Kidney (tissue), 14 donors: ENCODE data around the gene DYNC1H1. TPM values are rescaled to one million over a fixed set of nuclear protein-coding genes. Genes with fewer than 3 reads are reported as not detected.

Experiments
- DNase-seq, 5 donors: peaks; one replicate each; pipeline ENCODE4 v3.0.0-alpha.2; 2013 to 2020
- FAIRE-seq: peaks from 2 replicates; lab custom pipeline; 2012; peaks lifted over from hg19 to GRCh38; lab: Jason Lieb, UNC
- H3K27ac ChIP-seq, 2 donors: one replicate each; pipeline ENCODE4 v1.7.0; 2013; ENCODE audit warnings: low read depth in 2 of 2, low read length in 2 of 2, inconsistent platforms in 1 of 2
- H3K27me3 ChIP-seq: one replicate; pipeline ENCODE4 v1.7.1; 2013; ENCODE audit warnings: low read length, inconsistent platforms; ENCODE audit not compliant: control insufficient read depth, insufficient read depth
- H3K36me3 ChIP-seq, 3 donors: one replicate each; pipeline versions ENCODE4 v1.7.0 to v1.7.1; 2013; ENCODE audit warnings: low read length in 3 of 3, control low read depth in 1 of 3, inconsistent platforms in 1 of 3; ENCODE audit not compliant: insufficient read depth in 3 of 3, control insufficient read depth in 2 of 3
- H3K4me1 ChIP-seq, 3 donors: one replicate each; pipeline versions ENCODE4 v1.7.0 to v1.7.1; 2013; ENCODE audit warnings: low read length in 3 of 3, inconsistent platforms in 1 of 3, low read depth in 1 of 3; ENCODE audit not compliant: control insufficient read depth in 2 of 3, insufficient read depth in 2 of 3
- H3K4me3 ChIP-seq, 3 donors: one replicate each; pipeline versions ENCODE4 v1.7.0 to v1.8.1; 2013; ENCODE audit warnings: low read length in 3 of 3, control low read depth in 1 of 3, inconsistent platforms in 1 of 3
- H3K9ac ChIP-seq, 3 donors: one replicate each; pipeline versions ENCODE4 v1.7.0 to v1.7.1; 2013; ENCODE audit warnings: low read length in 3 of 3, control low read depth in 1 of 3, inconsistent platforms in 1 of 3
- H3K9me3 ChIP-seq, 3 donors: one replicate each; pipeline versions ENCODE4 v1.7.0 to v1.7.1; 2013; ENCODE audit warnings: low read length in 3 of 3, control low read depth in 1 of 3, inconsistent platforms in 1 of 3; ENCODE audit not compliant: control insufficient read depth in 2 of 3, insufficient read depth in 1 of 3
- CTCF ChIP-seq: IDR thresholded peaks from 3 replicates; pipeline ENCODE4 v1.5.1; 2012; ENCODE audit warnings: mild to moderate bottlenecking, moderate library complexity, borderline replicate concordance; ENCODE audit not compliant: insufficient read depth; ENCODE audit errors: extremely low read depth
- intact Hi-C: fragments of 100-400 bp; cut with DNase I; formaldehyde crosslinking; loops from one replicate; pipeline ENCODE4 v1.11.1; 2022
- polyA plus RNA-seq: library from polyadenylated mRNA; stranded (reverse); fragments of 350-450 nt; fragmentation: Illumina TruSeq; extraction: RNeasy Lipid Tissue Mini Kit (QIAGEN cat#74804); gene quantifications from one replicate; pipeline ENCODE4 v1.2.3, GENCODE V29; 2014; ENCODE audit warnings: low read depth, low replicate concordance; ENCODE audit not compliant: insufficient read depth
- total RNA-seq: library from RNA; stranded (reverse); fragmentation: NEBNext Ultra II Directional; extraction: Animal tissue kit (Norgen Biotek cat#: 25700); gene quantifications from one replicate; pipeline ENCODE4 v1.2.1, GENCODE V29; 2021
- donor health status: control.
- donor health status: control.
- donor health status: control.
- donor health status: control.
- donor health status: control.
- donor health status: DM: yes; HTN: yes; CAD: no.
- donor health status: Normal renal cell carcinoma (clear cell type).

Gene DYNC1H1
- total and polyA plus RNA-seq, 2 donors from 2014 or later, result 132 to 390 TPM

- Histone ChIP-seq H3K4me3 (no peak overlapping the region), H3K27me3 (no peaks in the 10 kb centered on the region), H3K9ac (no peak overlapping the region), H3K36me3 (no peaks in the 10 kb centered on the region), H3K4me1 (no peaks in the 10 kb centered on the region), H3K27ac (no peak overlapping the region), H3K9me3 (no peaks in the 10 kb centered on the region)
- intact Hi-C loops, result no loop called here
- TF ChIP-seq CTCF, result no peak
- no peak for FAIRE-seq
- DNase-seq, result peak in 2 of 5 donors; percentile 18 to 43
Observed at GRCh38 chr14:101937926-101938767, 26.2 kb upstream of the DYNC1H1 start.

- Histone ChIP-seq H3K27ac (no peak overlapping the region), H3K9ac (no peak overlapping the region), H3K4me1 (no peaks in the 10 kb centered on the region), H3K36me3 (no peaks in the 10 kb centered on the region), H3K4me3 (no peak overlapping the region), H3K9me3 (no peaks in the 10 kb centered on the region), H3K27me3 (no peaks in the 10 kb centered on the region)
- no peak for TF ChIP-seq CTCF
- DNase-seq (peak in 1 of 5 donors; percentile 14), FAIRE-seq (no peak)
- intact Hi-C loops, result no loop called here
Observed at GRCh38 chr14:101939646-101940170, 24.7 kb upstream of the DYNC1H1 start.

- Histone ChIP-seq H3K9ac (no peak overlapping the region), H3K27me3 (no peaks in the 10 kb centered on the region), H3K4me3 (no peak overlapping the region), H3K27ac (no peak overlapping the region), H3K4me1 (peaks cover 0 to 10% (median 0%) of the 10 kb centered on the region in 3 donors), H3K36me3 (no peaks in the 10 kb centered on the region), H3K9me3 (no peaks in the 10 kb centered on the region)
- FAIRE-seq (no peak), DNase-seq (no peak)
- no peak for TF ChIP-seq CTCF
- intact Hi-C loops, result no loop called here
Observed at GRCh38 chr14:101944451-101944850, 19.9 kb upstream of the DYNC1H1 start.
